DMS 273 (cell line): ENCODE data around the gene PLEKHA6.

Source experiments
- DNase-seq: peaks from one replicate; lab custom pipeline; 2025; ENCODE audit not compliant: unreplicated experiment; lab: John Stamatoyannopoulos, UW

Gene PLEKHA6

GRCh38 chr1:204287466-204287891, 72.2 kb downstream of the PLEKHA6 start:
- DNase-seq: no peak

GRCh38 chr1:204286831-204287421, 72.8 kb downstream of the PLEKHA6 start:
- DNase-seq: no peak

- no peak for DNase-seq
These were observed 73.4 kb downstream of the PLEKHA6 start for GRCh38 chr1:204286315-204286714.

GRCh38 chr1:204285436-204286305, 74.1 kb downstream of the PLEKHA6 start:
- no peak for DNase-seq

GRCh38 chr1:204284929-204285328, 74.8 kb downstream of the PLEKHA6 start:
- DNase-seq: no peak

- peak; percentile 26 for DNase-seq
These were observed 75.7 kb downstream of the PLEKHA6 start for GRCh38 chr1:204283711-204284651.

- DNase-seq: no peak
These were observed 76.9 kb downstream of the PLEKHA6 start for GRCh38 chr1:204282761-204283221.

- no peak for DNase-seq
These were observed 79.4 kb downstream of the PLEKHA6 start for GRCh38 chr1:204280099-204280961.

- no peak for DNase-seq
These were observed 80.8 kb downstream of the PLEKHA6 start for GRCh38 chr1:204278958-204279357.

- DNase-seq: no peak
These were observed 81.5 kb downstream of the PLEKHA6 start for GRCh38 chr1:204278251-204278650.

- no peak for DNase-seq
These were observed 82.0 kb downstream of the PLEKHA6 start for GRCh38 chr1:204277563-204278219.

- no peak for DNase-seq
These were observed 83.9 kb downstream of the PLEKHA6 start for GRCh38 chr1:204275695-204276370.

- DNase-seq: no peak
These were observed 85.3 kb downstream of the PLEKHA6 start for GRCh38 chr1:204274446-204274845.

GRCh38 chr1:204272505-204272904, 87.2 kb downstream of the PLEKHA6 start:
- DNase-seq: no peak

GRCh38 chr1:204271970-204272369, 87.8 kb downstream of the PLEKHA6 start:
- no peak for DNase-seq

GRCh38 chr1:204268101-204268500, 91.6 kb downstream of the PLEKHA6 start:
- no peak for DNase-seq

- no peak for DNase-seq
These were observed 92.5 kb downstream of the PLEKHA6 start for GRCh38 chr1:204267191-204267601.

- DNase-seq: no peak
These were observed 93.2 kb downstream of the PLEKHA6 start for GRCh38 chr1:204266504-204267034.

- DNase-seq: no peak
These were observed 94.1 kb downstream of the PLEKHA6 start for GRCh38 chr1:204265665-204266064.
